GM12878 (cell line): Measurements from ENCODE around the gene STAM2. TPM values are rescaled to one million over a fixed set of nuclear protein-coding genes. Genes with fewer than 3 reads are reported as not detected.
"Not testable (repeated sequence)": the region's sequence is repeated elsewhere in the genome, so short reads cannot be mapped to it uniquely, and the experiment has no call there.

Experiments used
- ATAC-seq: fragments of 200-7000 bp; cut with Tn5 transposase; 3 replicates; pipeline ENCODE4 v1.9.1; 2020; ENCODE audit warnings: mild to moderate bottlenecking, moderate library complexity
- BruUV-seq: library from RNA; stranded (reverse); fragments of 400-500 nt; replicated peaks from 2 replicates; lab custom pipeline; 2021; lab: Mats Ljungman, UMichigan
- CTCF ChIA-PET: fragments of 300-600 bp; sonication (Branson Sonifier 250); formaldehyde crosslinking; extraction: SDS; loops from one replicate; lab custom pipeline; 2021; ENCODE audit warnings: inconsistent platforms; lab: Yijun Ruan, JAX
- POLR2A ChIA-PET: fragments of 350-600 bp; formaldehyde crosslinking; extraction: SDS; loops from one replicate; lab custom pipeline; 2021; ENCODE audit warnings: inconsistent platforms; lab: Charles Lee
- RAD21 ChIA-PET: fragments of 300-600 bp; sonication (Branson Sonifier 250); formaldehyde crosslinking; loops from one replicate; lab custom pipeline; 2023; ENCODE audit warnings: antibody characterized with exemption; ENCODE audit not compliant: unreplicated experiment; lab: Charles Lee
- SMC1A ChIA-PET: fragments of 300-600 bp; sonication (Branson Sonifier 250); formaldehyde crosslinking; loops from one replicate; lab custom pipeline; 2023; ENCODE audit not compliant: unreplicated experiment, uncharacterized antibody; lab: Charles Lee
- DNase-seq: peaks from one replicate; pipeline ENCODE4 v3.0.0-alpha.2; 2011; ENCODE audit warnings: low read depth, low spot score
- FAIRE-seq: peaks from 3 replicates; lab custom pipeline; 2011; peaks lifted over from hg19 to GRCh38; lab: Jason Lieb, UNC
- H2AFZ ChIP-seq: 2 replicates; pipeline ENCODE4 v1.6.0; 2011; ENCODE audit warnings: low read depth, low read length, control low read depth; ENCODE audit not compliant: control insufficient read depth
- H3K27ac ChIP-seq: 2 replicates; pipeline ENCODE4 v1.5.1; 2011; ENCODE audit warnings: control low read depth; ENCODE audit not compliant: control insufficient read depth, insufficient read depth
- H3K27me3 ChIP-seq, 2 experiments: replicated peaks in 1 of 2; 2 replicates each; pipeline versions ENCODE4 v1.6.0 to v1.6.1; 2011; ENCODE audit warnings: low read length in 1 of 2; ENCODE audit not compliant: control insufficient read depth in 2 of 2, insufficient read depth in 2 of 2
- H3K36me3 ChIP-seq, 2 experiments: 2 replicates each; pipeline ENCODE4 v1.5.1; 2011; ENCODE audit warnings: low read length in 1 of 2; ENCODE audit not compliant: control insufficient read depth in 2 of 2, insufficient read depth in 2 of 2
- H3K4me1 ChIP-seq: 2 replicates; pipeline ENCODE4 v1.6.1; 2011; ENCODE audit warnings: mild to moderate bottlenecking, low read length, moderate library complexity, mixed read lengths; ENCODE audit not compliant: control insufficient read depth, insufficient read depth
- H3K4me2 ChIP-seq: 2 replicates; pipeline ENCODE4 v1.6.0; 2011; ENCODE audit warnings: control low read depth; ENCODE audit not compliant: control insufficient read depth, insufficient read depth
- H3K4me3 ChIP-seq: fragments of 200-600 bp; sonication (generic); 2 replicates; pipeline ENCODE4 v1.5.1; 2016
- H3K79me2 ChIP-seq: 2 replicates; pipeline ENCODE4 v1.6.0; 2011; ENCODE audit warnings: low read length; ENCODE audit not compliant: control insufficient read depth, insufficient read depth
- H3K9ac ChIP-seq: 2 replicates; pipeline ENCODE4 v1.8.0; 2011; ENCODE audit warnings: low read length, control low read depth, mixed read lengths; ENCODE audit not compliant: control insufficient read depth, insufficient read depth
- H3K9me3 ChIP-seq: replicated peaks from 3 replicates; pipeline ENCODE4 v1.5.1; 2011; ENCODE audit warnings: mild to moderate bottlenecking, low read length; ENCODE audit not compliant: control insufficient read depth, insufficient read depth
- H4K20me1 ChIP-seq: 2 replicates; pipeline ENCODE4 v1.6.0; 2011; ENCODE audit not compliant: control insufficient read depth, insufficient read depth
- HDAC2 ChIP-seq: fragments of 200-600 bp; sonication (generic); IDR thresholded peaks from 2 replicates; pipeline ENCODE4 v1.6.1; 2017
- JUNB ChIP-seq: IDR thresholded peaks from 2 replicates; pipeline ENCODE4 v1.6.1; 2016; ENCODE audit warnings: antibody characterized with exemption, mild to moderate bottlenecking
- MEF2B ChIP-seq: fragments of 450-650 bp; IDR thresholded peaks from 2 replicates; pipeline ENCODE4 v1.6.1; 2018; ENCODE audit warnings: mild to moderate bottlenecking, moderate library complexity; ENCODE audit not compliant: partially characterized antibody, poor library complexity, severe bottlenecking
- PKNOX1 ChIP-seq: fragments of 450-650 bp; IDR thresholded peaks from 2 replicates; pipeline ENCODE4 v1.6.1; 2016; ENCODE audit warnings: mild to moderate bottlenecking
- RAD21 ChIP-seq: IDR thresholded peaks from 2 replicates; pipeline ENCODE4 v1.6.1; 2011; ENCODE audit warnings: mild to moderate bottlenecking, low read depth, low read length, moderate library complexity; ENCODE audit not compliant: insufficient read depth
- WGBS: methylation state at CpG from one replicate; pipeline ENCODE4 v1.1.6; 2016; ENCODE audit warnings: low lambda C conversion rate; ENCODE audit not compliant: insufficient replicate concordance, insufficient coverage; ENCODE audit errors: missing lambda C conversion rate; 5-methylcytosine and 5-hydroxymethylcytosine counted together
- in situ Hi-C: fragments of 300-500 bp; cut with MboI; formaldehyde crosslinking; loops from 9 replicates; pipeline ENCODE4 v1.14.3; 2018; ENCODE audit warnings: mixed read lengths
- intact Hi-C: fragments of 100-400 bp; cut with micrococcal nuclease; formaldehyde crosslinking; loops from one replicate; pipeline ENCODE4 v1.14.2; 2022; ENCODE audit not compliant: unreplicated experiment
- polyA plus RNA-seq, 11 experiments: library from polyadenylated mRNA; depleted of rRNA in 4 of 11; unstranded in 6 of 11; stranded (reverse) in 5 of 11; fragments of >200 nt; fragmentation: Nextera tagmentation in 4 of 11; fragmentation: Illumina TruSeq in 1 of 11; extraction: Ambion mirVana in 4 of 11; extraction: Trizol in 1 of 11; gene quantifications; 1 replicate in 1 of 11; 2 replicates in 10 of 11; pipeline versions ENCODE4 v1.2.1 to v1.2.3, GENCODE V29; 2011 to 2016; ENCODE audit warnings: inconsistent platforms in 2 of 11, missing spikeins in 2 of 11, low read depth in 1 of 11
- total RNA-seq, 4 experiments: library from RNA; depleted of rRNA in 3 of 4; stranded (reverse); fragments of >200 nt in 3 of 4; fragmentation: Illumina TruSeq in 1 of 4; extraction: Trizol in 1 of 4; gene quantifications; 2 replicates each; pipeline versions ENCODE4 v1.2.1 to v1.2.3, GENCODE V29; 2013 to 2021

The STAM2 gene
- total and polyA plus RNA-seq, 10 of the 15 experiments (the other 5 are each of a cell fraction or from before 2014, with no cell fraction given): 4.4 to 21.6 (median 16.2) TPM

- TF ChIP-seq HDAC2 (no peak), PKNOX1 (no peak)
These were observed 82.1 kb downstream of the STAM2 start (continued) for GRCh38 chr2:152093464-152093863.

GRCh38 chr2:152092095-152092494 is 83.5 kb downstream of the STAM2 start:
- in situ Hi-C loops: no loop called here
- Histone ChIP-seq H3K27me3 (no peaks in the 10 kb centered on the region), H2AFZ (no peak overlapping the region), H3K79me2 (no peaks in the 10 kb centered on the region), H3K4me3 (no peak overlapping the region), H4K20me1 (no peaks in the 10 kb centered on the region), H3K27ac (no peak overlapping the region), H3K9me3 (no peaks in the 10 kb centered on the region), H3K36me3 (no peaks in the 10 kb centered on the region), H3K4me1 (peaks cover 3% of the 10 kb centered on the region; the same call in 1 of the 2 replicates), H3K4me2 (no peak overlapping the region), H3K9ac (no peak overlapping the region)
- intact Hi-C loops: no loop called here
- RAD21 ChIA-PET: no interaction called here
- CTCF ChIA-PET: no interaction called here
- ATAC-seq (no peak), DNase-seq (no peak), FAIRE-seq (no peak)
- no peak for TF ChIP-seq RAD21
- no peak for TF ChIP-seq MEF2B
- TF ChIP-seq JUNB: no peak
- 75% methylated on average over 2 of the region's 2 CpGs for WGBS
- POLR2A ChIA-PET: no interaction called here
- SMC1A ChIA-PET: interaction anchor here (0.6 to 1.6 kb wide), 3 partner anchors 14 to 486 kb away, joined by 3 read pairs; no protein-coding TSS in a partner anchor
- no TSS peak for BruUV-seq

- SMC1A ChIA-PET: interaction anchor here (1.3 to 1.6 kb wide), 2 partner anchors 21 to 28 kb away, joined by 3 read pairs; no protein-coding TSS in a partner anchor
- H3K27me3 ChIP-seq, H2AFZ ChIP-seq, CTCF ChIA-PET, H4K20me1 ChIP-seq, H3K4me3 ChIP-seq, DNase-seq, H3K79me2 ChIP-seq, H3K36me3 ChIP-seq, POLR2A ChIA-PET, H3K27ac ChIP-seq, intact Hi-C loops, FAIRE-seq, BruUV-seq, H3K9ac ChIP-seq, H3K9me3 ChIP-seq, ATAC-seq, RAD21 ChIA-PET, in situ Hi-C loops, H3K4me1 ChIP-seq, H3K4me2 ChIP-seq: not testable (repeated sequence)
- 59% methylated on average over 4 of the region's 4 CpGs for WGBS
These were observed 84.8 kb downstream of the STAM2 start for GRCh38 chr2:152090726-152091125.
